HEK293 (cell line): Measurements from ENCODE around the gene KRT7.

ENCODE experiments used
- CTCF ChIA-PET: fragments of 350-600 bp; formaldehyde crosslinking; extraction: SDS; loops from one replicate; lab custom pipeline; 2021; ENCODE audit warnings: antibody characterized with exemption; lab: Yijun Ruan, JAX
- POLR2A ChIA-PET: fragments of 300-600 bp; formaldehyde crosslinking; extraction: SDS; loops from one replicate; lab custom pipeline; 2020; ENCODE audit warnings: antibody characterized with exemption, inconsistent platforms; lab: Yijun Ruan, JAX
- H3K27ac ChIP-seq: fragments of 200-500 bp; sonication (Bioruptor generic); 2 replicates; pipeline ENCODE4 v1.5.1; 2014; ENCODE audit warnings: low read depth, low read length, control low read depth, inconsistent platforms; ENCODE audit errors: extremely low read depth
- H3K36me3 ChIP-seq, 2 experiments: fragments of 200-500 bp in 1 of 2; sonication (Bioruptor generic) in 1 of 2; 1 replicate in 1 of 2; 2 replicates in 1 of 2; pipeline ENCODE4 v1.5.1; 2014 to 2017; ENCODE audit warnings: inconsistent platforms in 2 of 2, low read length in 2 of 2; ENCODE audit not compliant: control insufficient read depth in 2 of 2, insufficient read depth in 1 of 2
- H3K4me1 ChIP-seq: fragments of 200-500 bp; sonication (Bioruptor generic); 2 replicates; pipeline ENCODE4 v1.5.1; 2014; ENCODE audit warnings: mild to moderate bottlenecking, low read length, inconsistent platforms; ENCODE audit not compliant: control insufficient read depth, insufficient read depth
- H3K4me3 ChIP-seq: 2 replicates; pipeline ENCODE4 v1.5.1; 2011; ENCODE audit warnings: low read depth, mild to moderate bottlenecking, control low read depth, low read length, moderate library complexity
- H3K9me3 ChIP-seq: fragments of 200-500 bp; sonication (Bioruptor generic); 2 replicates; pipeline ENCODE4 v1.5.1; 2014; ENCODE audit warnings: low read depth, low read length, inconsistent platforms; ENCODE audit not compliant: control insufficient read depth, insufficient read depth
- BCL11A ChIP-seq: fragments of 450-650 bp; formaldehyde crosslinking; IDR thresholded peaks from 2 replicates; pipeline ENCODE4 v1.5.1; 2016; ENCODE audit warnings: low read depth, missing biosample characterization, missing genetic modification characterization
- ZBTB1 ChIP-seq: fragments of 450-650 bp; formaldehyde crosslinking; IDR thresholded peaks from 2 replicates; pipeline ENCODE4 v1.5.1; 2016; ENCODE audit warnings: missing biosample characterization, missing genetic modification characterization
- ZEB2 ChIP-seq: fragments of 450-650 bp; formaldehyde crosslinking; IDR thresholded peaks from 2 replicates; pipeline ENCODE4 v1.5.1; 2016; ENCODE audit warnings: missing biosample characterization, missing genetic modification characterization
- ZNF202 ChIP-seq: fragments of 450-650 bp; formaldehyde crosslinking; IDR thresholded peaks from 2 replicates; pipeline ENCODE4 v1.5.1; 2016; ENCODE audit warnings: missing biosample characterization, missing genetic modification characterization, borderline replicate concordance
- ZNF274 ChIP-seq, 2 experiments: fragments of 200-500 bp in 1 of 2; fragments of 450-650 bp in 1 of 2; sonication (Bioruptor generic) in 1 of 2; formaldehyde crosslinking in 1 of 2; IDR thresholded peaks; 2 replicates each; pipeline versions ENCODE4 v1.5.1 to v1.6.1; 2014 to 2016; ENCODE audit warnings: borderline replicate concordance in 1 of 2, inconsistent platforms in 1 of 2, low read length in 1 of 2, missing biosample characterization in 1 of 2, missing genetic modification characterization in 1 of 2
- ZNF544 ChIP-seq: fragments of 450-650 bp; formaldehyde crosslinking; IDR thresholded peaks from 2 replicates; pipeline ENCODE4 v1.5.0; 2017; ENCODE audit warnings: missing biosample characterization, missing genetic modification characterization
- ZNF555 ChIP-seq: fragments of 450-650 bp; formaldehyde crosslinking; conservative IDR thresholded peaks from 2 replicates; pipeline ENCODE4 v1.5.1; 2017; ENCODE audit warnings: missing biosample characterization, mild to moderate bottlenecking, missing genetic modification characterization, inconsistent platforms
- ZNF585B ChIP-seq: fragments of 450-650 bp; formaldehyde crosslinking; IDR thresholded peaks from 2 replicates; pipeline ENCODE4 v1.5.1; 2016; ENCODE audit warnings: missing biosample characterization, missing genetic modification characterization
- ZNF610 ChIP-seq: fragments of 450-650 bp; formaldehyde crosslinking; IDR thresholded peaks from 2 replicates; pipeline ENCODE4 v1.5.1; 2016; ENCODE audit warnings: missing biosample characterization, missing genetic modification characterization, borderline replicate concordance
- ZNF623 ChIP-seq: fragments of 450-650 bp; formaldehyde crosslinking; IDR thresholded peaks from 2 replicates; pipeline ENCODE4 v1.5.1; 2016; ENCODE audit warnings: missing biosample characterization, missing genetic modification characterization
- ZNF624 ChIP-seq: fragments of 450-650 bp; formaldehyde crosslinking; IDR thresholded peaks from 2 replicates; pipeline ENCODE4 v1.5.1; 2017; ENCODE audit warnings: missing biosample characterization, missing genetic modification characterization
- TF ChIP-seq, protein P1 (sequence below): fragments of 450-650 bp; formaldehyde crosslinking; IDR thresholded peaks from 2 replicates; pipeline ENCODE4 v1.5.1; 2017; ENCODE audit warnings: missing biosample characterization, missing genetic modification characterization
- TF ChIP-seq, protein P2 (sequence below): fragments of 450-650 bp; formaldehyde crosslinking; IDR thresholded peaks from 2 replicates; pipeline ENCODE4 v1.5.1; 2017; ENCODE audit warnings: missing biosample characterization, missing genetic modification characterization
- TF ChIP-seq, protein P3 (sequence below): fragments of 450-650 bp; IDR thresholded peaks from 2 replicates; pipeline ENCODE4 v1.5.1; 2018; ENCODE audit warnings: missing biosample characterization, mild to moderate bottlenecking, missing genetic modification characterization
- TF ChIP-seq, protein P4 (sequence below): fragments of 450-650 bp; formaldehyde crosslinking; IDR thresholded peaks from 2 replicates; pipeline ENCODE4 v1.5.1; 2016; ENCODE audit warnings: missing biosample characterization, missing genetic modification characterization, borderline replicate concordance
- TF ChIP-seq, protein P5 (sequence below): fragments of 450-650 bp; formaldehyde crosslinking; IDR thresholded peaks from 2 replicates; pipeline ENCODE4 v1.5.1; 2016; ENCODE audit warnings: missing biosample characterization, missing genetic modification characterization
- TF ChIP-seq, protein P6 (sequence below): fragments of 450-650 bp; formaldehyde crosslinking; IDR thresholded peaks from 2 replicates; pipeline ENCODE4 v1.5.1; 2016; ENCODE audit warnings: missing biosample characterization, missing genetic modification characterization

The KRT7 gene

DNA sequence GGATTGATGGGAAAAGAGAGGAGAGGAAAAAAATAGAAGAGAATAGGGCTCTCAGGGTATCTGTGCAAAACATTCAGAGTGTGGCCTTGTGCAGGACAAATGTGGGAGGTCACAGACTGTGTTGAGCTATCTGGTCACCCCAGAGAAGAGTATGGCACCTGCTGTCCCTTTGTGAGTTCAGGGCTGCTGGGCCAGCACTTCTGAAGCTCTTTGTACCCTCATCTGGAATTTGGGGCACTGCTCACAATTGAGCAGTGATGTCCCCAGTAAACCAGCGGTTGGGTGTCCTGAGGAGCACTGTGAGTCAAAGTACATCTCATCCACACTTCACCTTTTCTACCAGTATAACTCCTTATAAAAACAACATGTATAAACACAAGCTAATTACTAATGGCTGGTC is 60.9 kb downstream of the KRT7 start (continued):
- TF ChIP-seq, protein P1, sequence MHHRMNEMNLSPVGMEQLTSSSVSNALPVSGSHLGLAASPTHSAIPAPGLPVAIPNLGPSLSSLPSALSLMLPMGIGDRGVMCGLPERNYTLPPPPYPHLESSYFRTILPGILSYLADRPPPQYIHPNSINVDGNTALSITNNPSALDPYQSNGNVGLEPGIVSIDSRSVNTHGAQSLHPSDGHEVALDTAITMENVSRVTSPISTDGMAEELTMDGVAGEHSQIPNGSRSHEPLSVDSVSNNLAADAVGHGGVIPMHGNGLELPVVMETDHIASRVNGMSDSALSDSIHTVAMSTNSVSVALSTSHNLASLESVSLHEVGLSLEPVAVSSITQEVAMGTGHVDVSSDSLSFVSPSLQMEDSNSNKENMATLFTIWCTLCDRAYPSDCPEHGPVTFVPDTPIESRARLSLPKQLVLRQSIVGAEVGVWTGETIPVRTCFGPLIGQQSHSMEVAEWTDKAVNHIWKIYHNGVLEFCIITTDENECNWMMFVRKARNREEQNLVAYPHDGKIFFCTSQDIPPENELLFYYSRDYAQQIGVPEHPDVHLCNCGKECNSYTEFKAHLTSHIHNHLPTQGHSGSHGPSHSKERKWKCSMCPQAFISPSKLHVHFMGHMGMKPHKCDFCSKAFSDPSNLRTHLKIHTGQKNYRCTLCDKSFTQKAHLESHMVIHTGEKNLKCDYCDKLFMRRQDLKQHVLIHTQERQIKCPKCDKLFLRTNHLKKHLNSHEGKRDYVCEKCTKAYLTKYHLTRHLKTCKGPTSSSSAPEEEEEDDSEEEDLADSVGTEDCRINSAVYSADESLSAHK = no peak
- no peak for TF ChIP-seq ZNF610 (tag by site-specific recombination)

DNA sequence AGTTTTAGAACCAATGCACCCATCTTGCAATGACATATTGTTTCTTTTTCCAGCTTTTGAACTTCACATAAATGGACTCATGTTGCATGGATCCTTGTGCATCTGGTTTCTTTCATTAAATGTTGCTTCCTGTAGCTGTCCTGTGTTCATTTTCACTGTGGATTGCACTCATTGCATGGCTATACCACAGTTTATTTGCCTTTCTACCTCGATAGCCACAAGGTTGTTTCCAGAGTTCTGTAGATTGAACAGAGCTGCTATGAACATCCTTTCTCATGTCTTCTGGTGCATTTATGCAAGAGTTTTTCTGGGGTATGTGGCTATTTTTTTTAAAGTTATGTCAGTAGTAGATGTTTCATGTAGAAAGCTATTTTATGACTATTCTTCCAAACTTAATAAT is 61.8 kb downstream of the KRT7 start:
- Histone ChIP-seq H3K36me3 (no peaks in the 10 kb centered on the region), H3K4me3 (no peak overlapping the region), H3K9me3 (no peaks in the 10 kb centered on the region), H3K27ac (no peak overlapping the region), H3K4me1 (no peaks in the 10 kb centered on the region)
- POLR2A ChIA-PET = no interaction called here
- TF ChIP-seq ZNF202 (no peak), ZNF555 (tag by site-specific recombination) (no peak), ZNF585B (tag by site-specific recombination) (no peak), ZEB2 (no peak), ZNF623 (tag by site-specific recombination) (no peak)
- TF ChIP-seq, protein P2, sequence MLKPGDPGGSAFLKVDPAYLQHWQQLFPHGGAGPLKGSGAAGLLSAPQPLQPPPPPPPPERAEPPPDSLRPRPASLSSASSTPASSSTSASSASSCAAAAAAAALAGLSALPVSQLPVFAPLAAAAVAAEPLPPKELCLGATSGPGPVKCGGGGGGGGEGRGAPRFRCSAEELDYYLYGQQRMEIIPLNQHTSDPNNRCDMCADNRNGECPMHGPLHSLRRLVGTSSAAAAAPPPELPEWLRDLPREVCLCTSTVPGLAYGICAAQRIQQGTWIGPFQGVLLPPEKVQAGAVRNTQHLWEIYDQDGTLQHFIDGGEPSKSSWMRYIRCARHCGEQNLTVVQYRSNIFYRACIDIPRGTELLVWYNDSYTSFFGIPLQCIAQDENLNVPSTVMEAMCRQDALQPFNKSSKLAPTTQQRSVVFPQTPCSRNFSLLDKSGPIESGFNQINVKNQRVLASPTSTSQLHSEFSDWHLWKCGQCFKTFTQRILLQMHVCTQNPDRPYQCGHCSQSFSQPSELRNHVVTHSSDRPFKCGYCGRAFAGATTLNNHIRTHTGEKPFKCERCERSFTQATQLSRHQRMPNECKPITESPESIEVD (tag by site-specific recombination) = no peak
- TF ChIP-seq, protein P3, sequence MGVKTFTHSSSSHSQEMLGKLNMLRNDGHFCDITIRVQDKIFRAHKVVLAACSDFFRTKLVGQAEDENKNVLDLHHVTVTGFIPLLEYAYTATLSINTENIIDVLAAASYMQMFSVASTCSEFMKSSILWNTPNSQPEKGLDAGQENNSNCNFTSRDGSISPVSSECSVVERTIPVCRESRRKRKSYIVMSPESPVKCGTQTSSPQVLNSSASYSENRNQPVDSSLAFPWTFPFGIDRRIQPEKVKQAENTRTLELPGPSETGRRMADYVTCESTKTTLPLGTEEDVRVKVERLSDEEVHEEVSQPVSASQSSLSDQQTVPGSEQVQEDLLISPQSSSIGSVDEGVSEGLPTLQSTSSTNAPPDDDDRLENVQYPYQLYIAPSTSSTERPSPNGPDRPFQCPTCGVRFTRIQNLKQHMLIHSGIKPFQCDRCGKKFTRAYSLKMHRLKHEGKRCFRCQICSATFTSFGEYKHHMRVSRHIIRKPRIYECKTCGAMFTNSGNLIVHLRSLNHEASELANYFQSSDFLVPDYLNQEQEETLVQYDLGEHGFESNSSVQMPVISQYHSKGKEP (tag by site-specific recombination) = no peak
- TF ChIP-seq, protein P4, sequence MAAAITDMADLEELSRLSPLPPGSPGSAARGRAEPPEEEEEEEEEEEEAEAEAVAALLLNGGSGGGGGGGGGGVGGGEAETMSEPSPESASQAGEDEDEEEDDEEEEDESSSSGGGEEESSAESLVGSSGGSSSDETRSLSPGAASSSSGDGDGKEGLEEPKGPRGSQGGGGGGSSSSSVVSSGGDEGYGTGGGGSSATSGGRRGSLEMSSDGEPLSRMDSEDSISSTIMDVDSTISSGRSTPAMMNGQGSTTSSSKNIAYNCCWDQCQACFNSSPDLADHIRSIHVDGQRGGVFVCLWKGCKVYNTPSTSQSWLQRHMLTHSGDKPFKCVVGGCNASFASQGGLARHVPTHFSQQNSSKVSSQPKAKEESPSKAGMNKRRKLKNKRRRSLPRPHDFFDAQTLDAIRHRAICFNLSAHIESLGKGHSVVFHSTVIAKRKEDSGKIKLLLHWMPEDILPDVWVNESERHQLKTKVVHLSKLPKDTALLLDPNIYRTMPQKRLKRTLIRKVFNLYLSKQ (tag by site-specific recombination) = no peak
- CTCF ChIA-PET = interaction anchor here (0.8 to 2.7 kb wide), 11 partner anchors 8 to 123 kb away, joined by 3 to 19 read pairs (median 5); no protein-coding TSS in a partner anchor

DNA sequence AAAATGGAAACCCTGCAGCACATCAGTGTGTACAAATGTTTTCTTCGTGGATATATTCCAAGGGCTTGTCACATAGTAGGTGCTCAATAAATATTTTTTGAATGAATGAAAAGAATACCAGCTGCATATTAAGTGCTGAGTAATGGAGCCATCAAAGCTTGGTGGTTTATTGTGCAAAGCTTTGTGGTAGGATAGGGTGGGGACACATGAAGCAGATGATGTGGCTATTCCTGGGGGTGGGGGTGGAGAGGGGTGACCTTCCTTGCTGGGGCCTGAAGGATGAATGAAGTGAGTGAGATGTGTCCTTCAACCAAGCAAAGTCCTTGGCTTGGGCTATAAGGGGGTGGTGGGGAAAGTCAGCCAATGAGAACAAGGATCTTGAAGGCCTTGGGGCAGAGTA is 62.6 kb downstream of the KRT7 start:
- Histone ChIP-seq H3K36me3 (no peaks in the 10 kb centered on the region), H3K27ac (no peak overlapping the region), H3K4me3 (no peak overlapping the region), H3K4me1 (no peaks in the 10 kb centered on the region), H3K9me3 (no peaks in the 10 kb centered on the region)
- CTCF ChIA-PET = interaction anchor here (0.9 to 2.7 kb wide), 5 partner anchors 9 to 74 kb away, joined by 4 to 19 read pairs (median 6); no protein-coding TSS in a partner anchor
- POLR2A ChIA-PET = interaction anchor here (0.7 kb wide), 1 partner anchor 602 kb away, joined by 4 read pairs; no protein-coding TSS in a partner anchor
- TF ChIP-seq ZNF274 (IDR thresholded peaks at IDR 0.05; ENCODE audit: low read length) (no peak), ZNF274 (tag by site-specific recombination; IDR thresholded peaks at IDR 0.05; ENCODE audit: borderline replicate concordance) (no peak), ZNF544 (no peak), BCL11A (tag by site-specific recombination) (no peak), ZEB2 (no peak), ZNF624 (tag by site-specific recombination) (no peak), ZBTB1 (tag by site-specific recombination) (no peak)
- TF ChIP-seq, protein P5, sequence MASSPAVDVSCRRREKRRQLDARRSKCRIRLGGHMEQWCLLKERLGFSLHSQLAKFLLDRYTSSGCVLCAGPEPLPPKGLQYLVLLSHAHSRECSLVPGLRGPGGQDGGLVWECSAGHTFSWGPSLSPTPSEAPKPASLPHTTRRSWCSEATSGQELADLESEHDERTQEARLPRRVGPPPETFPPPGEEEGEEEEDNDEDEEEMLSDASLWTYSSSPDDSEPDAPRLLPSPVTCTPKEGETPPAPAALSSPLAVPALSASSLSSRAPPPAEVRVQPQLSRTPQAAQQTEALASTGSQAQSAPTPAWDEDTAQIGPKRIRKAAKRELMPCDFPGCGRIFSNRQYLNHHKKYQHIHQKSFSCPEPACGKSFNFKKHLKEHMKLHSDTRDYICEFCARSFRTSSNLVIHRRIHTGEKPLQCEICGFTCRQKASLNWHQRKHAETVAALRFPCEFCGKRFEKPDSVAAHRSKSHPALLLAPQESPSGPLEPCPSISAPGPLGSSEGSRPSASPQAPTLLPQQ (tag by site-specific recombination) = no peak
- TF ChIP-seq, protein P6, sequence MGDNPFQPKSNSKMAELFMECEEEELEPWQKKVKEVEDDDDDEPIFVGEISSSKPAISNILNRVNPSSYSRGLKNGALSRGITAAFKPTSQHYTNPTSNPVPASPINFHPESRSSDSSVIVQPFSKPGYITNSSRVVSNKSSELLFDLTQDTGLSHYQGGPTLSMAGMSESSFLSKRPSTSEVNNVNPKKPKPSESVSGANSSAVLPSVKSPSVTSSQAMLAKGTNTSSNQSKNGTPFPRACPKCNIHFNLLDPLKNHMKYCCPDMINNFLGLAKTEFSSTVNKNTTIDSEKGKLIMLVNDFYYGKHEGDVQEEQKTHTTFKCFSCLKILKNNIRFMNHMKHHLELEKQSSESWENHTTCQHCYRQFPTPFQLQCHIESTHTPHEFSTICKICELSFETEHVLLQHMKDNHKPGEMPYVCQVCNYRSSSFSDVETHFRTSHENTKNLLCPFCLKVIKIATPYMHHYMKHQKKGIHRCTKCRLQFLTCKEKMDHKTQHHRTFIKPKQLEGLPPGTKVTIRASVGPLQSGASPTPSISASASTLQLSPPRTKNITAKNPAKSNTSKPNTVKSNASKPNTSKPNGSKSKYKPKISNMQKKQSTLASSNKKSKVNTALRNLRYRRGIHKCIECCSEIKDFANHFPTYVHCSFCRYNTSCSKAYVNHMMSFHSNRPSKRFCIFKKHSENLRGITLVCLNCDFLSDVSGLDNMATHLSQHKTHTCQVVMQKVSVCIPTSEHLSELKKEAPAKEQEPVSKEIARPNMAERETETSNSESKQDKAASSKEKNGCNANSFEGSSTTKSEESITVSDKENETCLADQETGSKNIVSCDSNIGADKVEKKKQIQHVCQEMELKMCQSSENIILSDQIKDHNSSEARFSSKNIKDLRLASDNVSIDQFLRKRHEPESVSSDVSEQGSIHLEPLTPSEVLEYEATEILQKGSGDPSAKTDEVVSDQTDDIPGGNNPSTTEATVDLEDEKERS (tag by site-specific recombination) = no peak
